Subcutaneous adipose tissue (tissue), 4 donors: ENCODE results near the gene EPPIN. TPM values are rescaled to one million over a fixed set of nuclear protein-coding genes. Genes with fewer than 3 reads are reported as not detected.

ENCODE experiments used
- small RNA-seq: library from RNA; depleted of rRNA; stranded (forward); fragments of <200 nt; gene quantifications from one replicate; pipeline ENCODE3, GENCODE V24; 2016
- total RNA-seq, 4 donors: library from RNA; depleted of rRNA; stranded (reverse); fragments of >200 nt; gene quantifications; one replicate each; pipeline ENCODE4 v1.1.0, GENCODE V29; 2016
- TF ChIP-seq, protein P1 (sequence below): fragments of 450-650 bp; IDR thresholded peaks from one replicate; pipeline ENCODE4 v1.5.1; 2016; ENCODE audit warnings: low read depth, mild to moderate bottlenecking, control low read depth, antibody characterized with exemption, moderate library complexity

Gene EPPIN
- total RNA-seq, 4 donors from 2014 or later, result not detected

- TF ChIP-seq, protein P1, sequence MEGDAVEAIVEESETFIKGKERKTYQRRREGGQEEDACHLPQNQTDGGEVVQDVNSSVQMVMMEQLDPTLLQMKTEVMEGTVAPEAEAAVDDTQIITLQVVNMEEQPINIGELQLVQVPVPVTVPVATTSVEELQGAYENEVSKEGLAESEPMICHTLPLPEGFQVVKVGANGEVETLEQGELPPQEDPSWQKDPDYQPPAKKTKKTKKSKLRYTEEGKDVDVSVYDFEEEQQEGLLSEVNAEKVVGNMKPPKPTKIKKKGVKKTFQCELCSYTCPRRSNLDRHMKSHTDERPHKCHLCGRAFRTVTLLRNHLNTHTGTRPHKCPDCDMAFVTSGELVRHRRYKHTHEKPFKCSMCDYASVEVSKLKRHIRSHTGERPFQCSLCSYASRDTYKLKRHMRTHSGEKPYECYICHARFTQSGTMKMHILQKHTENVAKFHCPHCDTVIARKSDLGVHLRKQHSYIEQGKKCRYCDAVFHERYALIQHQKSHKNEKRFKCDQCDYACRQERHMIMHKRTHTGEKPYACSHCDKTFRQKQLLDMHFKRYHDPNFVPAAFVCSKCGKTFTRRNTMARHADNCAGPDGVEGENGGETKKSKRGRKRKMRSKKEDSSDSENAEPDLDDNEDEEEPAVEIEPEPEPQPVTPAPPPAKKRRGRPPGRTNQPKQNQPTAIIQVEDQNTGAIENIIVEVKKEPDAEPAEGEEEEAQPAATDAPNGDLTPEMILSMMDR, result no peak
These were observed 51.0 kb downstream of the EPPIN start for GRCh38 chr20:45496166-45496565.

- TF ChIP-seq, protein P1, result no peak
These were observed 51.7 kb downstream of the EPPIN start for GRCh38 chr20:45495501-45495941.

Small RNA genes lying within 50 kb of the gene (small RNA-seq; reads per million reads assigned to genes)
- gene AL031663.1 (not detected), gene HSPD1P21 (not detected), gene RNA5SP485 (not detected)

Other genes with a start within 250 kb of the EPPIN start
- not detected for gene RBPJL, start 240.6 kb downstream of the EPPIN start, total RNA-seq
- under 1 TPM in 2 of 4 donors, not detected in 2; 0.34 to 0.44 TPM for gene MATN4, start 239.1 kb downstream of the EPPIN start, total RNA-seq
- 10 to 100 TPM; 37.4 to 65.4 (median 40.9) TPM for gene SDC4, start 199.0 kb downstream of the EPPIN start, total RNA-seq
- gene SYS1, start 184.2 kb downstream of the EPPIN start, total RNA-seq, result 10 to 100 TPM; 24.3 to 34.8 (median 31.4) TPM
- under 1 TPM in 1 of 4 donors, not detected in 3; 0.57 TPM for gene TP53TG5, start 169.1 kb downstream of the EPPIN start, total RNA-seq
- gene DBNDD2, start 139.1 kb downstream of the EPPIN start, total RNA-seq, result 10 to 100 TPM; 20.5 to 42.3 (median 24.3) TPM
- gene PIGT, start 131.3 kb downstream of the EPPIN start, total RNA-seq, result 10 to 100 TPM; 49.5 to 94.0 (median 79.9) TPM
- gene WFDC2, start 77.6 kb downstream of the EPPIN start, total RNA-seq, result 1 to 10 TPM in 1 of 4 donors, not detected in 3; 2.6 TPM
- not detected for gene SPINT3, start 31.8 kb downstream of the EPPIN start, total RNA-seq
- gene WFDC6, start 7.9 kb downstream of the EPPIN start, total RNA-seq, result not detected
- gene WFDC8, start 31.9 kb upstream of the EPPIN start, total RNA-seq, result not detected
- not detected for gene WFDC10A, start 82.3 kb upstream of the EPPIN start, total RNA-seq
- gene WFDC9, start 83.9 kb upstream of the EPPIN start, total RNA-seq, result not detected
- gene WFDC11, start 122.8 kb upstream of the EPPIN start, total RNA-seq, result not detected
- not detected for gene WFDC13, start 154.6 kb upstream of the EPPIN start, total RNA-seq
- gene WFDC10B, start 157.6 kb upstream of the EPPIN start, total RNA-seq, result not detected
- not detected for gene SPINT4, start 174.9 kb upstream of the EPPIN start, total RNA-seq
- gene WFDC3, start 244.5 kb upstream of the EPPIN start, total RNA-seq, result not detected
- 10 to 100 TPM; 17.0 to 28.1 (median 23.3) TPM for gene DNTTIP1, start 244.6 kb upstream of the EPPIN start, total RNA-seq